NB4 (cell line): ENCODE results near the gene IGF1R.

ENCODE experiments used
- DNase-seq: peaks from one replicate; pipeline ENCODE4 v3.0.0; 2010; ENCODE audit warnings: low read depth
- H3K4me3 ChIP-seq: one replicate; pipeline ENCODE4 v1.5.1; 2011; ENCODE audit warnings: mild to moderate bottlenecking, low read depth, low read length, moderate library complexity
- MYC ChIP-seq: IDR thresholded peaks from 2 replicates; pipeline ENCODE4 v1.6.1; 2011; ENCODE audit warnings: low read depth, low read length
- POLR2A ChIP-seq: IDR thresholded peaks from 2 replicates; pipeline ENCODE4 v1.6.1; 2011; ENCODE audit warnings: mild to moderate bottlenecking; ENCODE audit not compliant: insufficient read length; ENCODE audit errors: extremely low read depth
- TF ChIP-seq, protein P1 (sequence below): IDR thresholded peaks from 2 replicates; pipeline ENCODE4 v1.6.1; 2011; ENCODE audit warnings: low read depth, low read length
- TF ChIP-seq, protein P2 (sequence below): IDR thresholded peaks from one replicate; pipeline ENCODE4 v1.5.1; 2012; ENCODE audit warnings: low read depth, low read length

Gene IGF1R

DNA sequence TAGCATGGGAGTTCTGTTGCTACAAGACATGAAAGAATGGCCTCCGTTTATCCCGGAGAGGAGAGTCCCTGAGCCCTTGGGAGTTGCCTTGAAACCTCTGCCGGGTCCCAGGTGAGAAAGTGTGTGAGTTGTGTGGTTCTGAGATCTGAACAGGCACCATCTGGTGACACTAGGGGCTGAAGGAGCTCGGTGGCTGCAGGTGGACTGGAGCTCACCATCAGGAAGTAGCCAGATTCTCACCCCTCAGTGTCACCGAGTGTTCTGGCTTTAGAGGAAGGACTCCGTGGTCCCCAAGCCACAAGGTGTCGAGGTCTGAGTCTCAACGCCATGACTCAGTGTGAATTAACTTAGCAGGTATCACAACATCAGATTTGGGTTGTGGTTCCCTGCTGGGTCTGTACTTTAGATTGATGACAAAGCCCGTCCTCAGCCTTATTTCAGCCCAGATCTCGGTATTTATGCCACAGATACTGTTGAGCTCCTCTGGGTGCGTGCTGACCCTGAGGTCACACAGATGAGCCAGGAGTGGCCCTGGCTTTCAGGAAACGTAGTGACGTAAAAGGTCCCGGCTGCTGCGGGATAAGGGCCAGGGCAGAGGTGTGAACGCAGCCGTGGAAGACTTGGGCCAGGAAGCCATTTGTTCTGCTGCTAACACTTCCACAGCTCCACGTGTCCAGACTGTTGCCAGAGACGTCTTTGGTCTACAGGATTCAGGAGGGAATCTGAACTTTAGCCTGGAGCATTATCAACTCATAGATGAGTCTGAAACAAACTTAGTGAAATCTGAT lies 304.9 kb downstream of the IGF1R start:
- TF ChIP-seq MYC (no peak), POLR2A (no peak)
- TF ChIP-seq, protein P1, sequence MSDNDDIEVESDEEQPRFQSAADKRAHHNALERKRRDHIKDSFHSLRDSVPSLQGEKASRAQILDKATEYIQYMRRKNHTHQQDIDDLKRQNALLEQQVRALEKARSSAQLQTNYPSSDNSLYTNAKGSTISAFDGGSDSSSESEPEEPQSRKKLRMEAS = no peak
- TF ChIP-seq, protein P2, sequence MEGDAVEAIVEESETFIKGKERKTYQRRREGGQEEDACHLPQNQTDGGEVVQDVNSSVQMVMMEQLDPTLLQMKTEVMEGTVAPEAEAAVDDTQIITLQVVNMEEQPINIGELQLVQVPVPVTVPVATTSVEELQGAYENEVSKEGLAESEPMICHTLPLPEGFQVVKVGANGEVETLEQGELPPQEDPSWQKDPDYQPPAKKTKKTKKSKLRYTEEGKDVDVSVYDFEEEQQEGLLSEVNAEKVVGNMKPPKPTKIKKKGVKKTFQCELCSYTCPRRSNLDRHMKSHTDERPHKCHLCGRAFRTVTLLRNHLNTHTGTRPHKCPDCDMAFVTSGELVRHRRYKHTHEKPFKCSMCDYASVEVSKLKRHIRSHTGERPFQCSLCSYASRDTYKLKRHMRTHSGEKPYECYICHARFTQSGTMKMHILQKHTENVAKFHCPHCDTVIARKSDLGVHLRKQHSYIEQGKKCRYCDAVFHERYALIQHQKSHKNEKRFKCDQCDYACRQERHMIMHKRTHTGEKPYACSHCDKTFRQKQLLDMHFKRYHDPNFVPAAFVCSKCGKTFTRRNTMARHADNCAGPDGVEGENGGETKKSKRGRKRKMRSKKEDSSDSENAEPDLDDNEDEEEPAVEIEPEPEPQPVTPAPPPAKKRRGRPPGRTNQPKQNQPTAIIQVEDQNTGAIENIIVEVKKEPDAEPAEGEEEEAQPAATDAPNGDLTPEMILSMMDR = no peak
- no peak overlapping the region for H3K4me3 ChIP-seq
- no peak for DNase-seq

- no peak for DNase-seq
- H3K4me3 ChIP-seq = no peak overlapping the region
- TF ChIP-seq, protein P1 = no peak
- TF ChIP-seq, protein P2 = no peak
- TF ChIP-seq POLR2A (no peak), MYC (no peak)
Observed at GRCh38 chr15:98953968-98954367, 305.6 kb downstream of the IGF1R start.

GRCh38 chr15:98954411-98954810 lies 306.1 kb downstream of the IGF1R start:
- DNase-seq = no peak
- TF ChIP-seq, protein P1 = no peak
- TF ChIP-seq, protein P2 = no peak
- no peak for TF ChIP-seq POLR2A
- no peak for TF ChIP-seq MYC
- H3K4me3 ChIP-seq = no peak overlapping the region

DNA sequence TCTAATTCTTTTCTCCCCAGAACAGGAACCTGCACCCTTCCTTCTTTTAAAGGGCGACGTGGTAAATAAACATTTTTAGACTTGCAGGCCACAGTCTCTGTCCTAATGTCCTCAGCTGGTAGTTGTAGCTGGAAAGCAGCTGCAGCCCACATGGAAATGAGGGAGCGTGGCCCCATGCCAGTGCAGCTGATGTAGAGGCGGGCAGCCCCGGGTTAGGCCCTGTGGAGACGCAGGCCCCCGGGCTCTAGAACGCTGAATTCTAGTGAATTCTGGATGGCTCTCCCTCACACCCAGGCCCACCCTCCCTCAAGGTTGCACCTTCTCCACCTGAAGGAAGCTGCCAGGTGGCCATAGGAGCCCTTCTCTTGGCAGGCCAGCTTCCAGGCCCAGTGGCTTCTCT lies 307.0 kb downstream of the IGF1R start:
- TF ChIP-seq POLR2A = no peak
- no peak for TF ChIP-seq MYC
- TF ChIP-seq, protein P1 = no peak
- TF ChIP-seq, protein P2 = no peak
- no peak for DNase-seq
- no peak overlapping the region for H3K4me3 ChIP-seq

GRCh38 chr15:98955961-98956723 lies 307.8 kb downstream of the IGF1R start:
- TF ChIP-seq POLR2A (no peak), MYC (no peak)
- TF ChIP-seq, protein P1 = no peak
- TF ChIP-seq, protein P2 = no peak
- DNase-seq = no peak

More at GRCh38 chr15:98955961-98956723, 307.8 kb downstream of the IGF1R start:
- no peak overlapping the region for H3K4me3 ChIP-seq
